K562 treated with DMSO at 1 percent for 4 hours (cell line): ENCODE data around the gene AMZ2. TPM values are rescaled to one million over a fixed set of nuclear protein-coding genes. Genes with fewer than 3 reads are reported as not detected.

Source experiments
- total RNA-seq: library from RNA; unstranded; fragments of 300-600 nt; gene quantifications from 2 replicates; pipeline ENCODE4 v1.2.3, GENCODE V29; 2022; ENCODE audit not compliant: insufficient read depth

The AMZ2 gene, protein sequence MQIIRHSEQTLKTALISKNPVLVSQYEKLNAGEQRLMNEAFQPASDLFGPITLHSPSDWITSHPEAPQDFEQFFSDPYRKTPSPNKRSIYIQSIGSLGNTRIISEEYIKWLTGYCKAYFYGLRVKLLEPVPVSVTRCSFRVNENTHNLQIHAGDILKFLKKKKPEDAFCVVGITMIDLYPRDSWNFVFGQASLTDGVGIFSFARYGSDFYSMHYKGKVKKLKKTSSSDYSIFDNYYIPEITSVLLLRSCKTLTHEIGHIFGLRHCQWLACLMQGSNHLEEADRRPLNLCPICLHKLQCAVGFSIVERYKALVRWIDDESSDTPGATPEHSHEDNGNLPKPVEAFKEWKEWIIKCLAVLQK
- 26.8 and 29.6 TPM in 2 replicates for total RNA-seq

GRCh38 chr17:68247445-68248198, at the start of gene AMZ2:
AMZ2 (plus strand) TSS chr17:68248043; CDS start chr17:68250188, 2,145 bp downstream.

DNA sequence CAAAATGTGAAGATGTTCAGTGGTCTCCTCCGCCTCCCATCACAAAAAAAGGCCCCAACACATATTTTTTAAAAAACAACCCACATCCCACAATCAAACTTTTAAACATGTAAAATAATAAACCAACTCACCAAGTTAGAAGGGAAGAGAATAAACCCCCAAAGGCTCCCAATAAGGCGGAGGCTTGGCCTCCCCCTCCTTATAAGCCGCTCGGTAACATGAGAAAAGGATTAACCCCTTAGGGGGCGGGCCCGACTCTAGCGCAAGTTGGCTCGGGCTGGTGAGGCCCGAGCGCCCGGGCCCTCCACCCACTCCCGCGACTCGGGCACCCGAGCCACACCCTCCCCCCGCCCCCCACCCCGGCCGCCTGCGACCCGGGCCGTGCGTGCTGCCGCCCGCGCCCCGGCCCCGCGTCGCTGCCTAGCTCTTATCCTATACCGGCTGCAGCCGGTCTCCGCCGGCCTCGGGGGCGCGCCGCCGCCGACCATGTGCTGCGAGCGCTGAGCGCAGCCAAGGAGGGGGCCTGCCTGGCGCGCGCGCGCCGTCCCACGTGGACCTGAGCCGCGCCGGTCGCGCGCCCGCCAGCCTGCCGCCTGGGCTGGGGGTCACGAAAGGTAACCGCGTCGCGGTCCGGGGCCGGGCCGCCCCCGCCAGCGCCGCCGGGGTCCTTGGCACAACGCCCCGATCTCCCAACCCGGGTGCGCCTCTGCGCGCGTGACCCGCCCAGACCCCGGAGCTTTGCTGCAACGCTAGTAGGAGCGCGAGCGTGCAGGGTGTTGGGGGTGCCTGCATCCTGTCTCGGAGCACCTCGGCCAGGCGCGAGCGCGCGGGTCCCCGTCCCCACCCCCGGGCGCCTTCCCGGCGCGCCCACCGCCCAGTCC, 43.4 kb downstream of the AMZ2 start, which contains the start of the genes ARSG and SLC16A6:
TSS of gene ARSG (plus strand) at position 541 of the 881 bp plus-strand sequence. CDS start 15,999 bp downstream, outside the sequence.
TSS of gene SLC16A6 (minus strand) at position 173 of the 881 bp plus-strand sequence. CDS start 12,807 bp downstream, outside the sequence.

Other genes with a start within 250 kb of the AMZ2 start
- 162 and 168 TPM in 2 replicates for gene KPNA2, start 212.3 kb upstream of the AMZ2 start, total RNA-seq
- not detected in 2 replicates for gene SLC16A6, start 43.1 kb downstream of the AMZ2 start, total RNA-seq
- 0.12 and 1.0 TPM in 2 replicates for gene ARSG, start 43.5 kb downstream of the AMZ2 start, total RNA-seq
- 11.9 and 27.5 TPM in 2 replicates for gene WIPI1, start 209.5 kb downstream of the AMZ2 start, total RNA-seq